Upper lobe of left lung (tissue), 6 donors: ENCODE measurements around the gene LILRA2. TPM values are rescaled to one million over a fixed set of nuclear protein-coding genes. Genes with fewer than 3 reads are reported as not detected.
A peak's percentile ranks its signal among the peaks of the same experiment; 100 is the strongest.
"Not testable (repeated sequence)": the region's sequence is repeated elsewhere in the genome, so short reads cannot be mapped to it uniquely, and the experiment has no call there.

ENCODE experiments used
- ATAC-seq, 2 donors: fragments of 200-7000 bp; cut with Tn5 transposase; one replicate each; pipeline ENCODE4 v1.9.1; 2022; ENCODE audit warnings: mild to moderate bottlenecking in 2 of 2, moderate library complexity in 2 of 2; ENCODE audit not compliant: low FRiP score in 2 of 2
- DNase-seq, 2 donors: peaks; one replicate each; pipeline ENCODE4 v3.0.0-alpha.2; 2019 to 2020
- H3K27ac ChIP-seq, 4 donors: fragments of 200-600 bp; sonication (generic); one replicate each; pipeline ENCODE4 v1.5.1; 2016 to 2019
- H3K27me3 ChIP-seq, 4 donors: fragments of 200-600 bp; sonication (generic); one replicate each; pipeline ENCODE4 v1.5.1; 2017 to 2019
- H3K36me3 ChIP-seq, 4 donors: fragments of 200-600 bp; sonication (generic); one replicate each; pipeline ENCODE4 v1.5.1; 2016 to 2019
- H3K4me1 ChIP-seq, 4 donors: fragments of 200-600 bp; sonication (generic); one replicate each; pipeline ENCODE4 v1.5.1; 2018 to 2019
- H3K4me3 ChIP-seq, 4 donors: fragments of 200-600 bp; sonication (generic); one replicate each; pipeline ENCODE4 v1.5.1; 2017 to 2019; ENCODE audit warnings: mild to moderate bottlenecking in 2 of 4, moderate library complexity in 1 of 4
- H3K9me3 ChIP-seq, 4 donors: fragments of 200-600 bp; sonication (generic); one replicate each; pipeline ENCODE4 v1.5.1; 2018 to 2019
- EP300 ChIP-seq, 4 donors: sonication (generic); formaldehyde crosslinking; IDR thresholded peaks; one replicate each; pipeline ENCODE4 v1.5.1; 2017; ENCODE audit warnings: antibody characterized with exemption in 4 of 4, control low read depth in 2 of 4
- POLR2A ChIP-seq, 4 donors: fragments of 450-650 bp; IDR thresholded peaks; one replicate each; pipeline ENCODE4 v1.5.1; 2016 to 2017; ENCODE audit warnings: antibody characterized with exemption in 4 of 4, mild to moderate bottlenecking in 2 of 4
- POLR2AphosphoS5 ChIP-seq, 2 donors: sonication (generic); formaldehyde crosslinking; IDR thresholded peaks; one replicate each; pipeline ENCODE4 v1.5.1; 2017; ENCODE audit warnings: antibody characterized with exemption in 2 of 2
- WGBS, 2 donors: methylation state at CpG; one replicate each; pipeline ENCODE4 v1.1.5; 2017 to 2018; 5-methylcytosine and 5-hydroxymethylcytosine counted together
- total RNA-seq, 6 donors: library from RNA; depleted of rRNA in 4 of 6; stranded (reverse); fragments of >200 nt in 4 of 6; gene quantifications; one replicate each; pipeline versions ENCODE4 v1.1.0 to v1.2.1, GENCODE V29; 2016 to 2021
- TF ChIP-seq, protein P1 (sequence below), 6 experiments: fragments of 450-650 bp in 4 of 6; fragments of 200-600 bp in 2 of 6; sonication (generic) in 2 of 6; IDR thresholded peaks; one replicate each; pipeline ENCODE4 v1.5.1; 2016 to 2019; ENCODE audit warnings: antibody characterized with exemption in 6 of 6
- donor health status: DM: no; HTN: no; CAD: no; lungs with moderate emphysema.
- donor health status: DM: no; HTN: yes; CAD: no; lungs with severe emphysema.

Gene LILRA2
- total RNA-seq, 6 donors from 2014 or later = 0.78 to 38.4 (median 7.6) TPM

DNA sequence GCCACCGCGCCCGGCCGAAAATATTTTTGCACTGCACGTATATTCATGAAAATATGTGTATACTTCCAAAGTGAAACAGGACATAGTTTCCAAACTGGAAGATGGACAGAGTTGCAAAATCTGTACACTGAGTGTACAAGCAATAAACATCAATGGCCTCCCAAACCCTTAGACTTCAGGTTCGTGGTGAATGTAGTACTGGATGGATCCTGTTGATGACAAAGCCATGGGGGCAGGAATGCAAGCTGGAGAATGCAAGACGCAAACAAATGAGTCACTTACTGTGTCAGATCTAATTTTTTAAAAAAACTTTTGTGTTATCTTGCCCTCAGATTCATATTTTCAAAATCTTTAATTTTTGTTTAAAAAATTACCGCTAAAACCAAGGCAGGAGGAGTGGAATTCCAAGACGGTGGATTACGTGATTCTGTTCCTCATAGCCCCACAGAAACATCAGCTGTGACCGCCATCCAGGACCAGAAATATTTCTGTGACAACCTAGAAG is 12.7 kb upstream of the LILRA2 start:
- no peaks in the 10 kb centered on the region for H3K4me1 ChIP-seq
- no peaks in the 10 kb centered on the region for H3K36me3 ChIP-seq
- no peak overlapping the region for H3K27ac ChIP-seq
- H3K4me3 ChIP-seq = no peak overlapping the region
- no peaks in the 10 kb centered on the region for H3K9me3 ChIP-seq
- ATAC-seq = no peak
- H3K27me3 ChIP-seq = no peaks in the 10 kb centered on the region
- WGBS, 2 donors = 85 to 95% methylated on average over 11 of the region's 11 CpGs
- no peak for DNase-seq
- no peak for TF ChIP-seq EP300 (IDR thresholded peaks at IDR 0.05)
- TF ChIP-seq POLR2AphosphoS5 (IDR thresholded peaks at IDR 0.05) = no peak
- no peak for TF ChIP-seq POLR2A (IDR thresholded peaks at IDR 0.05)
- TF ChIP-seq, protein P1, sequence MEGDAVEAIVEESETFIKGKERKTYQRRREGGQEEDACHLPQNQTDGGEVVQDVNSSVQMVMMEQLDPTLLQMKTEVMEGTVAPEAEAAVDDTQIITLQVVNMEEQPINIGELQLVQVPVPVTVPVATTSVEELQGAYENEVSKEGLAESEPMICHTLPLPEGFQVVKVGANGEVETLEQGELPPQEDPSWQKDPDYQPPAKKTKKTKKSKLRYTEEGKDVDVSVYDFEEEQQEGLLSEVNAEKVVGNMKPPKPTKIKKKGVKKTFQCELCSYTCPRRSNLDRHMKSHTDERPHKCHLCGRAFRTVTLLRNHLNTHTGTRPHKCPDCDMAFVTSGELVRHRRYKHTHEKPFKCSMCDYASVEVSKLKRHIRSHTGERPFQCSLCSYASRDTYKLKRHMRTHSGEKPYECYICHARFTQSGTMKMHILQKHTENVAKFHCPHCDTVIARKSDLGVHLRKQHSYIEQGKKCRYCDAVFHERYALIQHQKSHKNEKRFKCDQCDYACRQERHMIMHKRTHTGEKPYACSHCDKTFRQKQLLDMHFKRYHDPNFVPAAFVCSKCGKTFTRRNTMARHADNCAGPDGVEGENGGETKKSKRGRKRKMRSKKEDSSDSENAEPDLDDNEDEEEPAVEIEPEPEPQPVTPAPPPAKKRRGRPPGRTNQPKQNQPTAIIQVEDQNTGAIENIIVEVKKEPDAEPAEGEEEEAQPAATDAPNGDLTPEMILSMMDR (IDR thresholded peaks at IDR 0.05) = no peak

DNA sequence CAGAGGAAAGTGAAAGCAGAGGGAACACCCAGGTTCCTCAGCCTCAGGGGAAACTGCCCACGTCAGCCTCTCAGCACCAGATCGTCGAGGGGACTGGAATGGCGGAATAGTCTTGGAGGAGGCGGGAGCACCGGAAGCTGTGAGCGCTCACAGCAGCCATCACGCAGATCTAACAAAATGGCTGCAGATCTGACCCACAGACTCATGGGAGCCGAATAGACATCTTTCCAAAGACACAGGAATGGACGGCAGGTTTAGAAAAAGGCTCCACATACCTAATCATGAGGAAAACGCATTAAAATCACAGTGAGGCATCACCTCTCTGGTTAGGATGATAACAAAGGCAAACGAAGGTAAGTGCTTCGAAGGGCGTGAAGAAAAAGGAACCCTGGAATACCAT is 11.8 kb upstream of the LILRA2 start:
- WGBS, 2 donors = 80 to 88% methylated on average over 14 of the region's 14 CpGs
- Histone ChIP-seq H3K9me3 (no peaks in the 10 kb centered on the region), H3K27me3 (no peaks in the 10 kb centered on the region), H3K27ac (no peak overlapping the region), H3K4me1 (no peaks in the 10 kb centered on the region), H3K4me3 (no peak overlapping the region), H3K36me3 (no peaks in the 10 kb centered on the region)
- no peak for DNase-seq
- TF ChIP-seq, protein P1 (IDR thresholded peaks at IDR 0.05) = no peak
- no peak for TF ChIP-seq EP300 (IDR thresholded peaks at IDR 0.05)
- no peak for TF ChIP-seq POLR2AphosphoS5 (IDR thresholded peaks at IDR 0.05)
- TF ChIP-seq POLR2A (IDR thresholded peaks at IDR 0.05) = no peak
- ATAC-seq = no peak

DNA sequence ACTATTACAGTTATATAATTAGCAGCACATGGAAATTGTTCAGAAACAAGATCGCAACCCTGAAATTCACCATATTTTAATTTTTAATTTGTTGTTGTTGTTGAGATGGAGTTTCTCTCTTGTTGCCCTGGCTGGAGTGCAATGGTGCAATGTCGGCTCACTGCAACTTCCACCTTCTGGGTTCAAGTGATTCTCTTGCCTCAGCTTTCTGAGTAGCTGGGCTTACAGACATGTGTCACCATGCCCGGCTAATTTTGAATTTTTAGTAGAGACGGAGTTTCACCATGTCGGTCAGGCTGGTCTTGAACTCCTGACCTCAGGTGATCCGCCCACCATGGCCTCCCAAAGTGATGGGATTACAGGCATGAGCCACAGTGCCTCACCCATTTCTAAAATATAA is 10.4 kb upstream of the LILRA2 start:
- H3K27me3 ChIP-seq, H3K9me3 ChIP-seq, H3K4me1 ChIP-seq, H3K27ac ChIP-seq, ATAC-seq, H3K4me3 ChIP-seq, H3K36me3 ChIP-seq, DNase-seq: not testable (repeated sequence)
- 82 to 84% methylated on average over 6 of the region's 6 CpGs for WGBS, 2 donors

DNA sequence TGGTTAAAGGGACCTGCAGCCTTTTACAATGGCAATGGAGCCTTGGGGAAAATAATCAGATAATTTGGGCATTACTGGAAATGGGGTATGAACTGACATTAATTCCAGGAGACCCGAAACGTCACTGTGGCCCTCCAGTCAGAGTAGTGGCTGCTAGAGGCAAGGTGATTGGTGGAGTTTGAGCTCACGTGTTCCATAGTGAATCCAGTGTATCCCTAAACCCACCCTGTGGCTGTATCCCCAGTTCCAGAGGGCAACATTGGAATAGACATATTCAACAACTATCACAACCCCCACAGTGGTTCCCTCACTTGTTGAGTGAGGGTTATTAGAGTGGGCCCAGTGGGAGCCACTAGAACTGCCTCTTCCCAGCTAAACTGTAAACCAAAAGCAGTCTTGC is 3.3 kb upstream of the LILRA2 start:
- Histone ChIP-seq H3K9me3 (no peaks in the 10 kb centered on the region), H3K27ac (no peak overlapping the region), H3K4me1 (no peaks in the 10 kb centered on the region), H3K4me3 (no peak overlapping the region), H3K27me3 (peaks cover 0 to 5% (median 0%) of the 10 kb centered on the region in 4 donors), H3K36me3 (no peaks in the 10 kb centered on the region)
- no peak for ATAC-seq
- 66 to 80% methylated on average over 3 of the region's 3 CpGs for WGBS, 2 donors
- no peak for DNase-seq
- TF ChIP-seq POLR2A (IDR thresholded peaks at IDR 0.05) = no peak
- no peak for TF ChIP-seq POLR2AphosphoS5 (IDR thresholded peaks at IDR 0.05)
- TF ChIP-seq EP300 (IDR thresholded peaks at IDR 0.05) = no peak
- TF ChIP-seq, protein P1 (IDR thresholded peaks at IDR 0.05) = no peak

DNA sequence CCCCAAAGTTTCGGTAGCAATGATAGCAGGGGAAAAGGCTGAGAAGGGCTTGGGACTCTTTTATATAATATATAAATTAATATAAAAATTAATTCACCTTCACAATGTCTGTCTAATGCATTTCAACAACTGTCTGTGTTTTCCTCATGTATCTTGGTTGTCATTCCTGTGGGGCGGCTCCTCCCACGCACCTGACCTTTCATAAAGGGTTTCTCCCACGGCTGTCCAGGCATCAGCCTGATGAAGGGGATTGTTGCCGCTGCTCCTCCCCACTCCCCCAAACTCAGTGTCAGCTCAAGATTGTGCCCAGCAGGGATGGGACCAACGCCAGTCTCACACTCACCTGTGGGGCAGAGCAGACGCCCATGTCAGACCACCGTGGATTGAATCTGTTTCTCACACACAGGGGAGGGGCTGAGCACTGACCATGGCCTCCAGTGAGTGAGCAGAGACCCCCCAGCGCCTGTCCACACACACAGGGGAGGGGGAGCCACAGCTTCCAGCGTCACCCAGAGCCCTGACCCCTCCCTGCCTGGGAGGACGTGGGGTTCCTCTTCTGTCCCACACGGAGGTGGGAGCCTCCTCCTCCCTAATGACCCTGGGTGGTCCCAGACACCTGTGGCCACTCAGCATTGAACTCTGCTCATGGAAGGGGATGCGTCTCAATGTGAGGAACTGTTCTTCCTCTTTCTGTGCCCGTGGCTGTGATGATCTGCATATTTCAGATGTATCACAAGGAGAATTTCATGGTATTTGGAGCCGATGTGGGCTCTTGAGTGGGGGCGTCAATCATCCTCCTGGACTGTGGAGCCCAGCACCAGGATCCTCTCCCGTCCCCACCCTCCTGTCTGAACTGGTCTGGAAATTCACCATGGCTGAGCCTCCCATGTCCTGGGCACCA is 1.6 kb upstream of the LILRA2 start:
- H3K4me1 ChIP-seq, H3K27me3 ChIP-seq, H3K4me3 ChIP-seq, H3K9me3 ChIP-seq, H3K36me3 ChIP-seq: not testable (repeated sequence)
- ATAC-seq (peak in 1 of 2 donors; percentile 59), DNase-seq (peak in 1 of 2 donors; percentile 40)
- H3K27ac ChIP-seq = peak overlapping the region in 2 of 4 donors; percentile 79
- WGBS, 2 donors = 56 to 68% methylated on average over 11 to 15 of the region's 17 CpGs
